Measurements from ENCODE around the gene CHID1.

Gene CHID1

DNA sequence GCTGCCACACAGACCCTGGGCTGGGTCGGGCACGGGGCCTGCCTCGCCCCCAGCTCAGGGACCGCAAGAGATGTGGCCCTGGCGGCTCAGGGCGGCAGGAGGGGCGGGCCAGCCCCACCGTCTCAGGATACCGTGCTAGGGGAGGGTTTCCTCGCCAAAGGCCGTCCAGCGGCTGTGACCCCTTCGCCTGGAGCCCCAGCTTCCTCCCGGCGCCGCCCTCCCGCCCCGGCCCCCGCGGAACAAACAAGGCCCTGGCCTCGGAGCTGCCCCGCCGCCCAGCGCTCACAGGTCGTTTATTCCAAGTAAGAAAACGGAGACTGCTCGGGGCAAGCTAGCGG is 14.5 kb upstream of the CHID1 start:
- TF ChIP-seq ZBTB7A (IDR thresholded peaks at IDR 0.05; ENCODE audit: low read depth): no peak

DNA sequence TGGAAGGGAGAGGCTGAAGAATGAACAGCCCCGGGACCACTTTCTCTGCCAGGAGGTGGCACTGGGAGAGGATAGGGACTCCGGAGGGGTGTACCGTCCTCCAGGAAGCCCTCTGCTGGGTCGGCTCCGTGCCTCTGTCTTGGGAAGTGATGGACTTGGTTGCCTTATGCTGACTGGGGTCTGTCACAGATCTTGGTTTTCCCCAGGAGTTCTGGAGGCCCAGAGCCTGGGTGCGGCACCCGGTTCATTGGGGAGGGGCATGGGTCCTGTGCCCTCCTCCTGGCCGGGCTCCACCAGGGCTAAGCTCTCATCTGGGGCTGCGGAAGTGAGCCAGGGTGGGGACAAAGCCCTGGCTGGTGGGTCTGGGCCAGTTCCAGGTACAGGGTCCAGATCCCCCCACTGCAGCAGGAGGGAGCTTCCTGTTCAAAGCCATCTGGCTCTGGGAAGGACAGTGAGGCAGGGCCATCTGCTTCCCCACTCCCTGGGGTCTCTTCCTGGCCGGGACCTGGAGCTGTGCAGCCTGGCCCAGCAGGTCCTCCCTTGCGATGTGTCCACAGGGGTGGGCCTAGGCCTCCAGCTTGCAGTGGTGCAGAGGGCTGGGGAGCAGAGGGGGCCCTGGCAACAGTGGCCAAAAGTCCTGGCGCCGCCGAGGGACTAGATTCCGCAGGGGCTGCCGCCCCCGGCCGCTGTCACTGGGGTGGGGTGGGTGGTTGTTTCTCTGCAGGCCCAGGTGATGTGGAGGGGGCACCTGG is 14.0 kb upstream of the CHID1 start:
- TF ChIP-seq ZBTB7A (IDR thresholded peaks at IDR 0.05; ENCODE audit: low read depth) (no peak), TAF1 (IDR thresholded peaks at IDR 0.05; ENCODE audit: low read depth) (no peak), MAX (IDR thresholded peaks at IDR 0.05) (no peak), RAD21 (IDR thresholded peaks at IDR 0.05; ENCODE audit: low read depth) (no peak), EGR1 (IDR thresholded peaks at IDR 0.05) (no peak), USF1 (IDR thresholded peaks at IDR 0.05) (no peak), TCF12 (IDR thresholded peaks at IDR 0.05; ENCODE audit: low read depth) (no peak), CREB1 (IDR thresholded peaks at IDR 0.05; ENCODE audit: low read depth) (no peak), YY1 (IDR thresholded peaks at IDR 0.05; ENCODE audit: low read depth) (no peak), CEBPB (IDR thresholded peaks at IDR 0.05) (no peak), FOXM1 (IDR thresholded peaks at IDR 0.05; ENCODE audit: borderline replicate concordance, low read depth) (no peak), NFIC (IDR thresholded peaks at IDR 0.05) (no peak), TEAD4 (IDR thresholded peaks at IDR 0.05) (no peak)
- TF ChIP-seq, protein P1, sequence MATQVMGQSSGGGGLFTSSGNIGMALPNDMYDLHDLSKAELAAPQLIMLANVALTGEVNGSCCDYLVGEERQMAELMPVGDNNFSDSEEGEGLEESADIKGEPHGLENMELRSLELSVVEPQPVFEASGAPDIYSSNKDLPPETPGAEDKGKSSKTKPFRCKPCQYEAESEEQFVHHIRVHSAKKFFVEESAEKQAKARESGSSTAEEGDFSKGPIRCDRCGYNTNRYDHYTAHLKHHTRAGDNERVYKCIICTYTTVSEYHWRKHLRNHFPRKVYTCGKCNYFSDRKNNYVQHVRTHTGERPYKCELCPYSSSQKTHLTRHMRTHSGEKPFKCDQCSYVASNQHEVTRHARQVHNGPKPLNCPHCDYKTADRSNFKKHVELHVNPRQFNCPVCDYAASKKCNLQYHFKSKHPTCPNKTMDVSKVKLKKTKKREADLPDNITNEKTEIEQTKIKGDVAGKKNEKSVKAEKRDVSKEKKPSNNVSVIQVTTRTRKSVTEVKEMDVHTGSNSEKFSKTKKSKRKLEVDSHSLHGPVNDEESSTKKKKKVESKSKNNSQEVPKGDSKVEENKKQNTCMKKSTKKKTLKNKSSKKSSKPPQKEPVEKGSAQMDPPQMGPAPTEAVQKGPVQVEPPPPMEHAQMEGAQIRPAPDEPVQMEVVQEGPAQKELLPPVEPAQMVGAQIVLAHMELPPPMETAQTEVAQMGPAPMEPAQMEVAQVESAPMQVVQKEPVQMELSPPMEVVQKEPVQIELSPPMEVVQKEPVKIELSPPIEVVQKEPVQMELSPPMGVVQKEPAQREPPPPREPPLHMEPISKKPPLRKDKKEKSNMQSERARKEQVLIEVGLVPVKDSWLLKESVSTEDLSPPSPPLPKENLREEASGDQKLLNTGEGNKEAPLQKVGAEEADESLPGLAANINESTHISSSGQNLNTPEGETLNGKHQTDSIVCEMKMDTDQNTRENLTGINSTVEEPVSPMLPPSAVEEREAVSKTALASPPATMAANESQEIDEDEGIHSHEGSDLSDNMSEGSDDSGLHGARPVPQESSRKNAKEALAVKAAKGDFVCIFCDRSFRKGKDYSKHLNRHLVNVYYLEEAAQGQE (IDR thresholded peaks at IDR 0.05; ENCODE audit: low read depth): no peak

- TF ChIP-seq EP300 (IDR thresholded peaks at IDR 0.05; ENCODE audit: borderline replicate concordance) (no peak), YY1 (IDR thresholded peaks at IDR 0.05; ENCODE audit: low read depth) (no peak), MAX (IDR thresholded peaks at IDR 0.05) (no peak), CREB1 (IDR thresholded peaks at IDR 0.05; ENCODE audit: low read depth) (no peak), NFIC (IDR thresholded peaks at IDR 0.05) (no peak), USF1 (IDR thresholded peaks at IDR 0.05) (no peak)
- TF ChIP-seq, protein P1 (IDR thresholded peaks at IDR 0.05; ENCODE audit: low read depth): no peak
These were observed 13.2 kb upstream of the CHID1 start for GRCh38 chr11:923691-924405.

GRCh38 chr11:921921-922678 is 11.5 kb upstream of the CHID1 start:
- no peak for TF ChIP-seq FOXM1 (IDR thresholded peaks at IDR 0.05; ENCODE audit: borderline replicate concordance, low read depth)
- no peak for TF ChIP-seq TEAD4 (IDR thresholded peaks at IDR 0.05)
- TF ChIP-seq, protein P1 (IDR thresholded peaks at IDR 0.05; ENCODE audit: low read depth): no peak
- TF ChIP-seq CEBPB (IDR thresholded peaks at IDR 0.05): no peak
- no peak for TF ChIP-seq YY1 (IDR thresholded peaks at IDR 0.05; ENCODE audit: low read depth)
- no peak for TF ChIP-seq TCF12 (IDR thresholded peaks at IDR 0.05; ENCODE audit: low read depth)
- no peak for TF ChIP-seq ZBTB7A (IDR thresholded peaks at IDR 0.05; ENCODE audit: low read depth)
- no peak for TF ChIP-seq EP300 (IDR thresholded peaks at IDR 0.05; ENCODE audit: borderline replicate concordance)
- TF ChIP-seq CREB1 (IDR thresholded peaks at IDR 0.05; ENCODE audit: low read depth): no peak
